Caco-2 (cell line): ENCODE data around the gene DTNB. TPM values are rescaled to one million over a fixed set of nuclear protein-coding genes. Genes with fewer than 3 reads are reported as not detected.

Experiments used
- BruUV-seq: library from RNA; stranded (reverse); fragments of 400-500 nt; replicated peaks from 2 replicates; lab custom pipeline; 2021; lab: Mats Ljungman, UMichigan
- CTCF ChIA-PET: fragments of 300-600 bp; sonication (Branson Sonifier 250); formaldehyde crosslinking; loops from one replicate; lab custom pipeline; 2022; ENCODE audit warnings: antibody characterized with exemption; lab: Charles Lee
- POLR2A ChIA-PET: fragments of 300-600 bp; sonication (Branson Sonifier 250); formaldehyde crosslinking; loops from one replicate; lab custom pipeline; 2022; ENCODE audit warnings: antibody characterized with exemption; lab: Charles Lee
- DNase-seq, 2 experiments: peaks; one replicate each; pipeline versions ENCODE4 v3.0.0 to v3.0.0-alpha.2; 2020 to 2022
- H3K27me3 ChIP-seq: replicated peaks from 2 replicates; pipeline ENCODE4 v1.6.0; 2011; ENCODE audit warnings: low read length; ENCODE audit not compliant: control insufficient read depth, insufficient read depth
- H3K36me3 ChIP-seq: 2 replicates; pipeline ENCODE4 v1.5.1; 2011; ENCODE audit warnings: low read length; ENCODE audit not compliant: control insufficient read depth, insufficient read depth
- H3K4me1 ChIP-seq: fragments of 250-450 bp; sonication (Bioruptor Pico); 2 replicates; pipeline ENCODE4 v1.5.1; 2020; ENCODE audit warnings: mild to moderate bottlenecking
- H3K4me3 ChIP-seq: 2 replicates; pipeline ENCODE4 v1.5.1; 2011; ENCODE audit warnings: low read depth, mild to moderate bottlenecking, control low read depth, low read length
- H3K9me3 ChIP-seq: fragments of 250-450 bp; sonication (Bioruptor Pico); 2 replicates; pipeline ENCODE4 v1.5.1; 2020; ENCODE audit warnings: mild to moderate bottlenecking, moderate library complexity
- H3K27ac Mint-ChIP-seq: one replicate; pipeline ENCODE4 v1.8.0; 2022; ENCODE audit warnings: mixed read lengths; ENCODE audit not compliant: unreplicated experiment
- H3K27me3 Mint-ChIP-seq: one replicate; pipeline ENCODE4 v1.8.0; 2022; ENCODE audit warnings: mixed read lengths; ENCODE audit not compliant: insufficient read depth, unreplicated experiment
- H3K36me3 Mint-ChIP-seq: one replicate; pipeline ENCODE4 v1.8.0; 2022; ENCODE audit warnings: mild to moderate bottlenecking, mixed read lengths; ENCODE audit not compliant: insufficient read depth, unreplicated experiment
- H3K4me1 Mint-ChIP-seq: one replicate; pipeline ENCODE4 v1.8.0; 2022; ENCODE audit warnings: low read depth, mixed read lengths; ENCODE audit not compliant: unreplicated experiment
- H3K4me3 Mint-ChIP-seq: one replicate; pipeline ENCODE4 v1.8.0; 2022; ENCODE audit warnings: mild to moderate bottlenecking, moderate library complexity, mixed read lengths; ENCODE audit not compliant: unreplicated experiment
- H3K9me3 Mint-ChIP-seq: one replicate; pipeline ENCODE4 v1.8.0; 2022; ENCODE audit warnings: mixed read lengths; ENCODE audit not compliant: unreplicated experiment
- intact Hi-C: fragments of 100-400 bp; cut with micrococcal nuclease; formaldehyde crosslinking; loops from one replicate; pipeline ENCODE4 v1.10.0; 2022; ENCODE audit not compliant: unreplicated experiment
- total RNA-seq: library from RNA; stranded (reverse); gene quantifications from 2 replicates; pipeline ENCODE4 v1.2.3, GENCODE V29; 2022
- TF ChIP-seq, protein P1 (sequence below), 2 experiments: fragments of 200-600 bp in 1 of 2; IDR thresholded peaks; 1 replicate in 1 of 2; 2 replicates in 1 of 2; pipeline versions ENCODE4 v1.5.1 to v1.8.0; 2011 to 2022; ENCODE audit warnings: antibody characterized with exemption in 1 of 2, control low read depth in 1 of 2, inconsistent platforms in 1 of 2, low read depth in 1 of 2, low read length in 1 of 2, mild to moderate bottlenecking in 1 of 2, moderate library complexity in 1 of 2; ENCODE audit not compliant: insufficient read depth in 1 of 2, severe bottlenecking in 1 of 2, unreplicated experiment in 1 of 2

Gene DTNB
- total RNA-seq, 1 experiment from 2014 or later = 50.4 TPM

DNA sequence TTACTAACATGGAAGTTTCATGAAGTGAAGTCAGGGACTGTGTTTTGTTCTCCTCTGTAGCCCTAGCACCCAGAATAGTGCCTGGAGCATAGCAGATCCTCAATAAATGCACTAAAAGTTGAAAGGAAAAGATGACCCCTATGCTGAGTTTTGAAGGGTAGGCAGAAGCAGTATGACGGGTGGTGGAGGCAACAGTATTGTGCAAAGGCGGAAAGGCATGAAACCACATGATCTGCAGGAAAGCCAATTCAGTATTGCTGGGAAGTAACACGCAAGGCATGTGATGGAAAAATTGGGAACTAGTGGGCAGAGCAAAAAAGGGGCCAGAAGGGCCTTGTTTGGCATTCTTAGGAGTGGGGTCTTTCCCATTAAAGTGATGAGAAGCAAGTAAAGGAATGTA lies 23.1 kb downstream of the DTNB start:
- intact Hi-C loops = no loop called here
- Mint-ChIP-seq H3K27me3 (no peaks in the 10 kb centered on the region), H3K9me3 (no peaks in the 10 kb centered on the region), H3K36me3 (peaks cover 7% of the 10 kb centered on the region), H3K4me3 (no peak overlapping the region), H3K4me1 (peaks cover 10% of the 10 kb centered on the region), H3K27ac (no peak overlapping the region)
- CTCF ChIA-PET = no interaction called here
- Histone ChIP-seq H3K36me3 (no peaks in the 10 kb centered on the region), H3K9me3 (no peaks in the 10 kb centered on the region), H3K27me3 (no peaks in the 10 kb centered on the region), H3K4me3 (no peak overlapping the region), H3K4me1 (no peaks in the 10 kb centered on the region)
- BruUV-seq = no TSS peak
- POLR2A ChIA-PET = no interaction called here
- TF ChIP-seq, protein P1, sequence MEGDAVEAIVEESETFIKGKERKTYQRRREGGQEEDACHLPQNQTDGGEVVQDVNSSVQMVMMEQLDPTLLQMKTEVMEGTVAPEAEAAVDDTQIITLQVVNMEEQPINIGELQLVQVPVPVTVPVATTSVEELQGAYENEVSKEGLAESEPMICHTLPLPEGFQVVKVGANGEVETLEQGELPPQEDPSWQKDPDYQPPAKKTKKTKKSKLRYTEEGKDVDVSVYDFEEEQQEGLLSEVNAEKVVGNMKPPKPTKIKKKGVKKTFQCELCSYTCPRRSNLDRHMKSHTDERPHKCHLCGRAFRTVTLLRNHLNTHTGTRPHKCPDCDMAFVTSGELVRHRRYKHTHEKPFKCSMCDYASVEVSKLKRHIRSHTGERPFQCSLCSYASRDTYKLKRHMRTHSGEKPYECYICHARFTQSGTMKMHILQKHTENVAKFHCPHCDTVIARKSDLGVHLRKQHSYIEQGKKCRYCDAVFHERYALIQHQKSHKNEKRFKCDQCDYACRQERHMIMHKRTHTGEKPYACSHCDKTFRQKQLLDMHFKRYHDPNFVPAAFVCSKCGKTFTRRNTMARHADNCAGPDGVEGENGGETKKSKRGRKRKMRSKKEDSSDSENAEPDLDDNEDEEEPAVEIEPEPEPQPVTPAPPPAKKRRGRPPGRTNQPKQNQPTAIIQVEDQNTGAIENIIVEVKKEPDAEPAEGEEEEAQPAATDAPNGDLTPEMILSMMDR (IDR thresholded peaks at IDR 0.05; ENCODE audit: insufficient read depth in 1 of 2, low read depth in 1 of 2, low read length in 1 of 2, severe bottlenecking in 1 of 2, unreplicated experiment in 1 of 2) = no peak
- DNase-seq = no peak

DNA sequence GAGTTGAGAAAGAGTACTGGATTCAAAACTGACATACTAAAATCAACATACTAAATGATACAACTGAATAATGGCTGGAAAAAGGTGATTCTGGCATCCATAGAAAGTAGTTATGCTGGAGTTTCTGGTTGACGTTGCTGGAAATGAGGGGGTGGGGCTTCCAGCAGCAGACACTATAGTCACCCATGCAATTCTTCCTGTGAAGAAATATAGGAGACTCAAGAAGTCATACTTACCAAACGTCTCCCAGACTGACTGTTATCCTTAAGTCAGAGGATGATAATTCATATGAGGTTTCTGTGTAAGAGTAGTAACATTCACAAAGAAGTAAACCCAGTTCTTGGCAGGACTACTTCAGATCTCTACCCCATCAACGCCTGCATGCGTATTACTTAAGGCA lies 23.6 kb downstream of the DTNB start:
- Histone ChIP-seq H3K4me1 (no peaks in the 10 kb centered on the region), H3K4me3 (no peak overlapping the region), H3K36me3 (no peaks in the 10 kb centered on the region), H3K27me3 (no peaks in the 10 kb centered on the region), H3K9me3 (no peaks in the 10 kb centered on the region)
- peaks cover 7% of the 10 kb centered on the region for H3K36me3 Mint-ChIP-seq
- H3K9me3 Mint-ChIP-seq = no peaks in the 10 kb centered on the region
- intact Hi-C loops = no loop called here
- TF ChIP-seq, protein P1 (IDR thresholded peaks at IDR 0.05; ENCODE audit: insufficient read depth in 1 of 2, low read depth in 1 of 2, low read length in 1 of 2, severe bottlenecking in 1 of 2, unreplicated experiment in 1 of 2) = no peak
- no peak overlapping the region for H3K4me3 Mint-ChIP-seq
- peaks cover 10% of the 10 kb centered on the region for H3K4me1 Mint-ChIP-seq
- H3K27ac Mint-ChIP-seq = no peak overlapping the region
- BruUV-seq = no TSS peak
- CTCF ChIA-PET = no interaction called here
- H3K27me3 Mint-ChIP-seq = no peaks in the 10 kb centered on the region
- DNase-seq = no peak
- POLR2A ChIA-PET = no interaction called here

DNA sequence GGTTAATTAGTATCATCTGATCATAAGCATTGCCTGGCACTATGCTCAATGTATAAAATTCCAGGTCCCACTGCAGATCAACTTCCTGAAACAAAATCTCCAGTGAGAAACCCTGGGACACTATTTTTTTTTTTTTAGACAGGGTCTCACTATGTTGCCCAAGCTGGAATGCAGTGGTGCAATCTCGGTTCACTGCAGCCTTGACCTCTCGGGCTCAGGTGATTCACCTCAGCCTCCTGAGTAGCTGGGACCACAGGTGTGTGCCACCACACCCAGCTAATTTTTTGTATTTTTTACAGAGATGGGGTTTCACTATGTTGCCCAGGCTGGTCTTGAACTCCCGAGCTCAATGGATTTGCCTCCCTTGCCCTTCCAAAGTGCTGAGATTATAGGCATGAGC lies 31.1 kb downstream of the DTNB start:
- Mint-ChIP-seq H3K9me3 (no peaks in the 10 kb centered on the region), H3K27ac (no peak overlapping the region), H3K36me3 (peaks cover 21% of the 10 kb centered on the region), H3K27me3 (no peaks in the 10 kb centered on the region), H3K4me3 (no peak overlapping the region), H3K4me1 (peaks cover 25% of the 10 kb centered on the region)
- H3K4me1 ChIP-seq = peaks cover 21% of the 10 kb centered on the region
- DNase-seq = no peak
- CTCF ChIA-PET = no interaction called here
- H3K9me3 ChIP-seq = no peaks in the 10 kb centered on the region
- intact Hi-C loops = no loop called here
- no peaks in the 10 kb centered on the region for H3K27me3 ChIP-seq
- no peaks in the 10 kb centered on the region for H3K36me3 ChIP-seq
- POLR2A ChIA-PET = no interaction called here
- no TSS peak for BruUV-seq
- TF ChIP-seq, protein P1 (IDR thresholded peaks at IDR 0.05; ENCODE audit: insufficient read depth in 1 of 2, low read depth in 1 of 2, low read length in 1 of 2, severe bottlenecking in 1 of 2, unreplicated experiment in 1 of 2) = no peak
- H3K4me3 ChIP-seq = no peak overlapping the region
